Skeletal muscle satellite cell (primary cell): ENCODE results near the gene RIIAD1.
"Not testable (repeated sequence)": the region's sequence is repeated elsewhere in the genome, so short reads cannot be mapped to it uniquely, and the experiment has no call there.

Source experiments
- H3K27me3 ChIP-seq: 2 replicates; pipeline ENCODE4 v1.7.0; 2013; ENCODE audit warnings: low read length; ENCODE audit not compliant: control insufficient read depth, insufficient read depth
- H3K36me3 ChIP-seq: 2 replicates; pipeline ENCODE4 v1.7.0; 2013; ENCODE audit warnings: mild to moderate bottlenecking, control low read depth, low read length; ENCODE audit not compliant: insufficient read depth
- H3K4me1 ChIP-seq: 2 replicates; pipeline ENCODE4 v1.7.0; 2013; ENCODE audit warnings: low read length; ENCODE audit not compliant: control insufficient read depth, insufficient read depth
- H3K4me2 ChIP-seq: 2 replicates; pipeline ENCODE4 v1.7.0; 2013; ENCODE audit warnings: mild to moderate bottlenecking, low read length
- H3K4me3 ChIP-seq: 2 replicates; pipeline ENCODE4 v1.7.0; 2013; ENCODE audit warnings: low read length
- H3K9ac ChIP-seq: 2 replicates; pipeline ENCODE4 v1.7.0; 2013; ENCODE audit warnings: mild to moderate bottlenecking, low read depth, low read length, moderate library complexity
- H3K9me3 ChIP-seq: replicated peaks from 2 replicates; pipeline ENCODE4 v1.7.0; 2013; ENCODE audit warnings: mild to moderate bottlenecking, control low read depth, low read length

Gene RIIAD1

DNA sequence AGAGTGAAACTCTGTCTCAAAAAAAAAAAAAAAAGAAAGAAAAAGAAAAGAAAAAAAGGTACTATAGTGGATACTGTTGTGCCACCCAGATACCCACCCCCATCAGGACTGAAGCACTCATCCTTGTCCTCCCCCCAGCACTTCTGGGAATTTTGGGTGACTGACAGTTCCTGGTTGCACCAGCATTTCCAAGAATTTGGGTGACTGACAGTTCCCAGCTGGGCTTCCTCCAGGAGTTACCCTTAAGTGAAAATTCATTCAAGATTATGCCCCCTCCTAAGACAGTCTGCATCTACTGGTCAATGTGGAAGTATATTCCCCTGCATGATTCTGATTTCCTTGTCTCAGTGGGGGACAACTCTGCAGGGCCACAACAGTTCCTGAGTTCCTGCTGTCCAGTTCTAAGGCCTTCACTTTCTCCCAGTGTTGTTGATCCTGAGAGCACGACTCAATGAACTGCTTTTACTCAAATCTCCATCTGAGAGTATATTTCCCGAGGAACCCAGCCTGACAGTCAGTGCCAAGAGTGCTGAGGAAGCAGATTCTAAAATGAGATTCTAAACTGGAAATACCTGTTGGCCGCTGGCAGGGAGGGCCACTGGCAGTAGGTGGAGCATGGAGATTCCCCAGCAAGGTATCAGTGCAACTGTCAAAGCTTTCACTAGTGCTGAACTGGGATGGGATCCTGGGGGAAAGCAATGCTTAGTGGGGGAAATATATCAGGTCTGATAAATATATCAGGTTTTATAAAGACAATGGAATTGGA lies 18.5 kb downstream of the RIIAD1 start:
- H3K9me3 ChIP-seq = no peaks in the 10 kb centered on the region
- no peak overlapping the region for H3K9ac ChIP-seq
- no peaks in the 10 kb centered on the region for H3K4me1 ChIP-seq
- no peaks in the 10 kb centered on the region for H3K36me3 ChIP-seq
- H3K4me2 ChIP-seq = no peak overlapping the region
- H3K27me3 ChIP-seq = peaks cover 39% of the 10 kb centered on the region
- no peak overlapping the region for H3K4me3 ChIP-seq

DNA sequence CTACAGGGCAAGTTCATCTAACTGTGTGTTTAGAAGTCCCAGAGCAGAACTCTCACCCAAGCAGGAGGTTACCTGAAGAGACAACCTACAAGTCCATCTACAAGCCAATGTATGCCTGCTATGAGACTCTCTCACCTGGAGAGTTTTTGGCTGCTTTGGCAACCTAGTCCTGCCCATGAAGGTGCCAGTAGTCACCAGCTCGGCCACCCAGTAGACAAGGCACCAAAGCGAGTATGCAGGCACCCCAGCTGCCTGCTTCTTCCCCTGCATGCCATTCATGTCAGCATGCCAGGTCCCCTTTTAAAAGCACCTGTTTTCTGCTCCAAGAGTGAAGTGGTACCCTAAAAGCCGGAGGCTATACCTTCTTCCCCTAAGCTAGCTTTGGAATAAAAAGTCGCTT lies 20.2 kb downstream of the RIIAD1 start:
- no peaks in the 10 kb centered on the region for H3K4me1 ChIP-seq
- H3K9me3 ChIP-seq = no peaks in the 10 kb centered on the region
- H3K9ac ChIP-seq = no peak overlapping the region
- no peak overlapping the region for H3K4me3 ChIP-seq
- no peaks in the 10 kb centered on the region for H3K36me3 ChIP-seq
- no peak overlapping the region for H3K4me2 ChIP-seq
- H3K27me3 ChIP-seq = peaks cover 49% of the 10 kb centered on the region

DNA sequence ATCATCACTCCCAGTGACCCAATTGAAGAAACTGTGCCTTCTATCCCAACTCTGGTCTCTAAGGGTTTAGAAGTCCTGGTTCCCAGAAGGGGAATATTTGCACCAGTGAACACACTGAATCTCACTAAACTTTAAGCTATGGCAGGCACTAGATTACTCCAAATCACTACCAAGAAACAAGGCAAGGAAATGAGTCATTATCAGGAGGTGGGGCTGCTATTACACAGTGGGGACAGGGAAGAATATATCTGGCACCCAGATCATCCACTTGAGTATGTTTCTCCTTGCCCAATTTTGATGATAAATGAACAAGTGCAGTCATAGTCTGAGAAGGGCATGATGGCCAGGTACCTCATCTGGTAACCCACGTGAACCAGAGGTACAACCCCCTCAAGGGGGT lies 35.0 kb downstream of the RIIAD1 start:
- no peak overlapping the region for H3K4me2 ChIP-seq
- peaks cover 26% of the 10 kb centered on the region for H3K36me3 ChIP-seq
- peaks cover 9% of the 10 kb centered on the region for H3K4me1 ChIP-seq
- H3K9ac ChIP-seq = no peak overlapping the region
- H3K4me3 ChIP-seq = no peak overlapping the region
- no peaks in the 10 kb centered on the region for H3K9me3 ChIP-seq
- H3K27me3 ChIP-seq = no peaks in the 10 kb centered on the region

DNA sequence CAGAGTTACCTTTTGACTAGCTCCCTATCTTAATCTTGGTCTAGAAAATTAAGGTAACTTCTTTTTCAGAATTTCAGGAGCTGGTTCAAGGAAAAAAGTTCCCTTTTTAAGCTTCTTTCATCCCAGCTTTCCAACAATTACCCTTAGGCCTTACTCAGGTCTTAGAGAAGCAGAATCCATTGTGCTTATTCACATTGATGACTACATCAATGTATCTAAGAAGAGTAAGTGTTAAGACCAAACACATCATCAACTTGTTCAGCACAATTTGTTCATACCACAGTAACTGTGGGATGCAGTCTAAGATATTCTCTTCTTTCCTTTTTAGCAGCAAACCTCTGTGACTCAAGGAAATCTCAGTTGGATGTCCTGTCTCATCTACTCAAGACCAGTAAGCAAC lies 37.9 kb downstream of the RIIAD1 start:
- H3K9me3 ChIP-seq = no peaks in the 10 kb centered on the region
- H3K4me1 ChIP-seq = peaks cover 20% of the 10 kb centered on the region
- H3K9ac ChIP-seq = no peak overlapping the region
- peaks cover 32% of the 10 kb centered on the region for H3K36me3 ChIP-seq
- H3K4me3 ChIP-seq = no peak overlapping the region
- no peak overlapping the region for H3K4me2 ChIP-seq
- no peaks in the 10 kb centered on the region for H3K27me3 ChIP-seq

DNA sequence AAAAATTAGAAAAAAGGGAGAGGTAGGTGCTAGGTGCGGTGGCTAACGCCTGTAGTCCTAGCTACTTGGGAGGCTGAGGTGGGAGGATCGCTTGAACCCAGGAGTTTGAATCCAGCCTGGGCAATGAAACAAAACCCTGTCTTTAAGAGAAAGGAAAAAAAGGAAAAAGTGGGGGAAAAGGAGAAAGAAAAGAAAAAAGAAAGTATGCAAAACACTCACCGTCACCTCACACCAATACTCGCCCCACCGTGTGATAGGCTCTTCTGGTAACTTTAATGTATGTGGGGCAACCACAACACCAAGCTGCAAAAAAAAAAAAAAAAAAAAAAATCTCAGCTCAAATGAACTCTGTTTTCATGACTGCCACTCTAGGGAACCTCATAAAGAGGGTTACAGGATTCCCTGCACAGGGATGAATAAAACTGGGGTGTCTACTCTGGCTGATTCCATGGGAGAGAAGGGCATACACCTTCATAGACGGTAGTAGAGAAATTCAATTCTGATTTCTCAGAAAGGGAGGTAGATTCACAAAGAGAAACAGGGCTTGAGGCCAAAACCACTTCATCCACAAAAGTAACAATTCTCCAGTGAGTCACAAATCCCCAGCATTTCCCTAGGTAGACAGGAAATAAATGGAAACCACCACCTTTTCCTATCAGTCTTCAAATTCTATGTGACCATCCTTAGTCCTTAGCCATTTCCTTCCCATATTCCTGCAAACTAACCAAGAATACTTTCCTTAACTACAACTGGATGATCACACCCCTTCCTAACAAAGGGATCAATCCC lies 39.5 kb downstream of the RIIAD1 start:
- Histone ChIP-seq H3K9ac (no peak overlapping the region), H3K27me3 (no peaks in the 10 kb centered on the region), H3K4me3 (no peak overlapping the region), H3K36me3 (peaks cover 32% of the 10 kb centered on the region), H3K9me3 (no peaks in the 10 kb centered on the region), H3K4me1 (peaks cover 24% of the 10 kb centered on the region), H3K4me2 (no peak overlapping the region)

DNA sequence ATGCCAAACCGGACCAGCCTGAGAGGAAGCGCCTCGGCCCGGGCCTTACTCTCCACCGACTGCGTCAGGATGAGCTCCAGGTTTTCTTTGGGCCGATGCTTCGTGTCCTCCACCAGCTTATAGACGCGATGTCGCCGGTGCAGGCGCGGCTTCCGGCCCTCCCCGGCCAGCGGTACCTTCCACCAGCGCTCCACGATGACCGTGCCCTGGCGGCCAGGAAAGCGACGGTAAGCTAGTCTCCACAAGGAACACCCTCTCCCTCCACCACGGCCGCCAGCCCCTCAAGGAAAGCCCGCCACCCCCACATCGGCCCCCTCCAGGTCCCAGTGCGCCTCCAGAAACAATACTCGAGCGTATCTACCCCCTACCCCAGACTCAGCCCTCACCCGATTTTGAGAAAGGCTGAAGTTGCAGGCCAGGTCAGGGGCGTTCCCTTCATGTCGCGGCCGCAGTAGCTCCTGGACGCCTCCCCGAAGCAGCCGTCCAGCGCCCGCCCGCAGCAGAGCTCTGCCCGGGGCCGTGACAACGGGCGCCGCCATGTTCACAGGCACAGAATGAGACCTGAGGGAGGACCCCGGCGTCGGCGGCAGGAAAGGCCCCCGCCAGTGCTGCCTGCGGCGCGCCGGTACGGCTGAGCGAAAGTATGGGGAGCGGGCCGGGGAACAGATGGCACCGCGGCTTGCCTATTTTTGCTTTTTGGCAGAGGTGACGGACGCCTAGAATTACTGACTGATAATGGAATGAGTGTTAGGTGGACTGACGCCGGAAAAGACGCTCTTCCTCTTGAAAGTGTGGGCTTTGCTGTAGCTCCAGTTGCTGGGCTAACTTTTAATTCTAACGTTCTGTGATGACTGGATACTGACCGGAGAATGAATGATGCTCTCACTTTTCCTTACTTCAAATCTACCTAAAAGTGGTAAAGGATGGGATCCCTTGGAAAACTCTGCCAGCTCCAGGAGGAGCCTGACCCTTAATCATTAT lies 41.9 kb downstream of the RIIAD1 start, which contains the start of gene MRPL9:
Gene MRPL9, minus strand, starts transcription at position 556 of the 981 bp plus-strand sequence. Its CDS starts 17 bp downstream, at position 539.
- peak within 1 kb of the TSS; percentile 87 for H3K9ac ChIP-seq
- H3K36me3 ChIP-seq = peaks cover 30% of the 10 kb centered on the region
- H3K9me3 ChIP-seq = no peaks in the 10 kb centered on the region
- H3K4me2 ChIP-seq = peak within 1 kb of the TSS; percentile 92
- peaks cover 15% of the 10 kb centered on the region for H3K4me1 ChIP-seq
- H3K27me3 ChIP-seq = no peaks in the 10 kb centered on the region
- peak within 1 kb of the TSS; percentile 74 for H3K4me3 ChIP-seq

DNA sequence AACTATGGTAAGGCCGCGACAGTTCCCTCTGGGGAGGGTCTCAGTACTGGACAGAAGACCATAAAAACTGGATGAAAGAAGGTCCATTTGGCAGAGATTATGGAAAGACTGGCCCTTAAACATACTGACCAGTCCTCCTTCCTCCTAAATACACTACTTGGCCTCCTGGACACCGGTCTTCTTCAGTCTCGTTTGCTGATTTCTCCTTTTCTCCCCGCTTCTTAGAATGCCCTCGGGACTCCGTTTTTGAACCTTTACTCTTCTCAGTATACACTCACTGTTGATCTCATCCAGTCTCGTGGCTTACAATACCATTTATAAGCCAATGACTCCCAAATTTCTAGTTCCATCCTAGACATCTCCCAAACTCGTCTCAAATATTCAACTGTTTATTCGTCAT lies 42.7 kb downstream of the RIIAD1 start:
- Histone ChIP-seq H3K36me3 (peaks cover 25% of the 10 kb centered on the region), H3K27me3 (no peaks in the 10 kb centered on the region), H3K9ac (peak overlapping the region; percentile 87), H3K4me1 (peaks cover 15% of the 10 kb centered on the region), H3K4me2 (peak overlapping the region; percentile 92), H3K4me3 (peak overlapping the region; percentile 74), H3K9me3 (no peaks in the 10 kb centered on the region)

DNA sequence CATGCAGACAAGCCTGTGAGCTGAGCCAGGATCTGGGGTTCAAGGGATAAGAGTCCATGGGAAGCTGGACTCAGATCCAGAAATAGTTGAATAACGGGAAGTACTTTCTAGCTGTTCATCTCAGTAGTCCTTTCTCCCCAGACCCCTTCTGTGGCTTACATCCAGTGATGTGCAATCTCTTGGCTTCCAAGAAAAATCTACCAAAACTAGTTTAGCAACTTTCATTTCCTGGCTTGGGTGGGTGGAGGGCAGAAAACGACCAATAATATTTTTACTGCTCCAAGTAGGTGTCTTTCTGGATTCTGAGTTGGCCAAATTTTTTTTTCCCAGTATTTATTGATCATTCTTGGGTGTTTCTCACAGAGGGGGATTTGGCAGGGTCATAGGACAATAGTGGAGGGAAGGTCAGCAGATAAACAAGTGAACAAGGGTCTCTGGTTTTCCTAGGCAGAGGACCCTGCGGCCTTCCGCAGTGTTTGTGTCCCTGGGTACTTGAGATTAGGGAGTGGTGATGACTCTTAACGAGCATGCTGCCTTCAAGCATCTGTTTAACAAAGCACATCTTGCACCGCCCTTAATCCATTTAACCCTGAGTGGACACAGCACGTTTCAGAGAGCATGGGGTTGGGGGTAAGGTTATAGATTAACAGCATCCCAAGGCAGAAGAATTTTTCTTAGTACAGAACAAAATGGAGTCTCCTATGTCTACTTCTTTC lies 47.2 kb downstream of the RIIAD1 start:
- not testable (repeated sequence) for H3K27me3 ChIP-seq, H3K4me1 ChIP-seq, H3K4me2 ChIP-seq, H3K9ac ChIP-seq, H3K9me3 ChIP-seq, H3K4me3 ChIP-seq, H3K36me3 ChIP-seq

DNA sequence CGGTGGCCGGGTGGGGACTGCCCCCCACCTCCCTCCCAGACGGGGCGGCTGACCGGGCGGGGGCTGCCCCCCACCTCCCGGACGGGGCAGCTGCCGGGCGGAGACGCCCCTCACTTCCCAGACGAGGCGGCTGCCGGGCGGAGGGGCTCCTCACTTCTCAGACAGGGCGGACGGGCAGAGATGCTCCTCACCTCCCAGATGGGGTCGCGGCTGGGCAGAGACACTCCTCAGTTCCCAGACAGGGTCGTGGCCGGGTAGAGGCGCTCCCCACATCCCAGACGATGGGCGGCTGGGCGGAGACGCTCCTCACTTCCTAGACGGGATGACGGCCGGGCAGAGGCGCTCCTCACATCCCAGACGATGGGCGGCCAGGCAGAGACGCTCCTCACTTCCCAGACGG lies 47.9 kb downstream of the RIIAD1 start:
- not testable (repeated sequence) for H3K4me2 ChIP-seq, H3K4me1 ChIP-seq, H3K4me3 ChIP-seq, H3K9me3 ChIP-seq, H3K27me3 ChIP-seq, H3K36me3 ChIP-seq, H3K9ac ChIP-seq

DNA sequence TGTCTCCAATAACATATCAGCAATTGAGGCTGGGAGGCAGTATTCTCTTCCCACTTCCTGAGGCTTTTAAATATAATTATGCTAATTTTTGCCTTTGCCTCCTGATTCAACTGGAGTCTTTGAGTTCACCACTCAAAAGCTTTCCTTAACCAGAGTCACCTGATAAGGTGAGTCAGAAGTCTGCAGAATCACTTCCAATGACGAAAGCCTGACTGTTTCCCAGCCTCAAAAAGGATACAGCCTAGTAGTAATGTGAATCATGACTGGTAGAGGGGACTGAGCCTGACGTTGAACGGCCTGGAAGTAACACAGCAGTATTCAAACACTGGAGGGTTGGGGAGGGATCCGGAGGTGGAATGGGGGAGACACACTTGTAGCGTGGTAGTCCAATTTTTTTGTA lies 52.4 kb downstream of the RIIAD1 start:
- H3K9ac ChIP-seq = no peak overlapping the region
- no peak overlapping the region for H3K4me2 ChIP-seq
- H3K4me3 ChIP-seq = no peak overlapping the region
- no peaks in the 10 kb centered on the region for H3K27me3 ChIP-seq
- H3K4me1 ChIP-seq = no peaks in the 10 kb centered on the region
- H3K36me3 ChIP-seq = no peaks in the 10 kb centered on the region
- no peaks in the 10 kb centered on the region for H3K9me3 ChIP-seq
